Trophoblast cell (in vitro differentiated cells and primary cell): ENCODE measurements around the gene SWI5.
A peak's percentile ranks its signal among the peaks of the same experiment; 100 is the strongest.

ENCODE experiments used
- DNase-seq, 2 donors: peaks; one replicate each; pipeline ENCODE4 v3.0.0-alpha.2; 2016
- H2AFZ ChIP-seq: 2 replicates; pipeline ENCODE4 v1.6.1; 2013; ENCODE audit warnings: low read length, moderate library complexity, mild to moderate bottlenecking; ENCODE audit not compliant: insufficient read depth, poor library complexity
- H2AK5ac ChIP-seq: 2 replicates; pipeline ENCODE4 v1.6.1; 2013; ENCODE audit warnings: mild to moderate bottlenecking, low read length
- H2BK120ac ChIP-seq: 2 replicates; pipeline ENCODE4 v1.6.1; 2013; ENCODE audit warnings: low read length, mild to moderate bottlenecking, moderate library complexity; ENCODE audit not compliant: insufficient read depth, poor library complexity
- H2BK12ac ChIP-seq: 2 replicates; pipeline ENCODE4 v1.6.1; 2013; ENCODE audit warnings: mild to moderate bottlenecking, low read length, moderate library complexity
- H2BK5ac ChIP-seq: 2 replicates; pipeline ENCODE4 v1.6.1; 2013; ENCODE audit warnings: low read length, low read depth, moderate library complexity, mild to moderate bottlenecking; ENCODE audit not compliant: poor library complexity
- H3K14ac ChIP-seq: 2 replicates; pipeline ENCODE4 v1.6.1; 2013; ENCODE audit warnings: mild to moderate bottlenecking, low read length
- H3K18ac ChIP-seq: 2 replicates; pipeline ENCODE4 v1.6.1; 2013; ENCODE audit warnings: mild to moderate bottlenecking, low read length
- H3K23ac ChIP-seq: 2 replicates; pipeline ENCODE4 v1.6.1; 2013; ENCODE audit warnings: low read length
- H3K27ac ChIP-seq: 2 replicates; pipeline ENCODE4 v1.5.1; 2013; ENCODE audit warnings: low read depth, mild to moderate bottlenecking, inconsistent platforms, low read length, moderate library complexity
- H3K27me3 ChIP-seq: 2 replicates; pipeline ENCODE4 v1.6.1; 2013; ENCODE audit warnings: inconsistent platforms, mild to moderate bottlenecking, low read length, moderate library complexity; ENCODE audit not compliant: insufficient read depth
- H3K36me3 ChIP-seq, 2 experiments: 1 replicate in 1 of 2; 2 replicates in 1 of 2; pipeline ENCODE4 v1.6.1; 2013; ENCODE audit warnings: low read length in 2 of 2, mild to moderate bottlenecking in 2 of 2, moderate library complexity in 1 of 2; ENCODE audit not compliant: insufficient read depth in 2 of 2, control insufficient read depth in 1 of 2
- H3K4ac ChIP-seq: 2 replicates; pipeline ENCODE4 v1.6.1; 2013; ENCODE audit warnings: low read depth, mild to moderate bottlenecking, low read length, moderate library complexity
- H3K4me1 ChIP-seq, 2 experiments: 1 replicate in 1 of 2; 2 replicates in 1 of 2; pipeline ENCODE4 v1.6.1; 2013; ENCODE audit warnings: low read length in 2 of 2, mild to moderate bottlenecking in 2 of 2, moderate library complexity in 1 of 2; ENCODE audit not compliant: insufficient read depth in 2 of 2, control insufficient read depth in 1 of 2
- H3K4me2 ChIP-seq: 2 replicates; pipeline ENCODE4 v1.6.1; 2013; ENCODE audit warnings: inconsistent platforms, mild to moderate bottlenecking, low read length, moderate library complexity
- H3K4me3 ChIP-seq: 2 replicates; pipeline ENCODE4 v1.5.1; 2013; ENCODE audit warnings: mild to moderate bottlenecking, low read depth, low read length, inconsistent platforms
- H3K79me1 ChIP-seq: one replicate; pipeline ENCODE4 v1.6.1; 2013; ENCODE audit warnings: low read length
- H3K79me2 ChIP-seq: 2 replicates; pipeline ENCODE4 v1.6.1; 2013; ENCODE audit warnings: low read length, mild to moderate bottlenecking; ENCODE audit not compliant: control insufficient read depth, insufficient read depth, poor library complexity
- H3K9ac ChIP-seq: 2 replicates; pipeline ENCODE4 v1.6.1; 2013; ENCODE audit warnings: mild to moderate bottlenecking, low read length
- H3K9me3 ChIP-seq: 2 replicates; pipeline ENCODE4 v1.6.1; 2013; ENCODE audit warnings: low read depth, mild to moderate bottlenecking, control low read depth, inconsistent platforms, low read length; ENCODE audit not compliant: insufficient read depth
- H4K12ac ChIP-seq: 2 replicates; pipeline ENCODE4 v1.6.1; 2013; ENCODE audit warnings: low read depth, mild to moderate bottlenecking, low read length, moderate library complexity
- H4K8ac ChIP-seq: 2 replicates; pipeline ENCODE4 v1.6.1; 2013; ENCODE audit warnings: low read depth, mild to moderate bottlenecking, low read length, moderate library complexity
- H4K91ac ChIP-seq: one replicate; pipeline ENCODE4 v1.6.1; 2013; ENCODE audit warnings: low read depth, mild to moderate bottlenecking, low read length, moderate library complexity
- WGBS: extraction: QIAGEN DNeasy Blood & Tissue Kit; methylation state at CpG from one replicate; pipeline ENCODE4 v1.1.7; 2013; ENCODE audit warnings: missing lambda C conversion rate; ENCODE audit not compliant: insufficient read length, insufficient coverage; ENCODE audit errors: extremely low coverage; 5-methylcytosine and 5-hydroxymethylcytosine counted together

The SWI5 gene

GRCh38 chr9:128286440-128286839 lies 10.4 kb downstream of the SWI5 start:
- WGBS: no CpG with 5 or more reads among the region's 6 CpGs

GRCh38 chr9:128288273-128289004 lies 12.4 kb downstream of the SWI5 start:
- no peak overlapping the region for H3K23ac ChIP-seq
- H3K79me1 ChIP-seq: no peaks in the 10 kb centered on the region
- no peak overlapping the region for H2AFZ ChIP-seq
- H4K12ac ChIP-seq: no peak overlapping the region
- H2BK12ac ChIP-seq: no peak overlapping the region
- no peak for DNase-seq
- H3K18ac ChIP-seq: no peak overlapping the region
- H2BK5ac ChIP-seq: no peak overlapping the region
- H2BK120ac ChIP-seq: no peak overlapping the region
- H3K36me3 ChIP-seq: peaks cover 24 to 27% of the 10 kb centered on the region in 2 experiments
- no peak overlapping the region for H3K14ac ChIP-seq
- H3K4me3 ChIP-seq: no peak overlapping the region
- H3K9me3 ChIP-seq: no peaks in the 10 kb centered on the region
- H3K4ac ChIP-seq: no peak overlapping the region
- H3K4me1 ChIP-seq: no peaks in the 10 kb centered on the region
- no peak overlapping the region for H3K9ac ChIP-seq
- no peak overlapping the region for H4K91ac ChIP-seq
- WGBS: no CpG with 5 or more reads among the region's 11 CpGs
- H2AK5ac ChIP-seq: no peak overlapping the region
- no peak overlapping the region for H3K27ac ChIP-seq
- H4K8ac ChIP-seq: no peak overlapping the region
- H3K4me2 ChIP-seq: no peak overlapping the region
- H3K27me3 ChIP-seq: no peaks in the 10 kb centered on the region
- no peaks in the 10 kb centered on the region for H3K79me2 ChIP-seq

More at GRCh38 chr9:128286440-128286839, 10.4 kb downstream of the SWI5 start:
- Histone ChIP-seq H2AK5ac (no peak overlapping the region), H3K79me1 (no peaks in the 10 kb centered on the region), H3K27ac (no peak overlapping the region), H3K36me3 (peaks cover 24 to 27% of the 10 kb centered on the region in 2 experiments), H4K91ac (no peak overlapping the region), H3K9me3 (no peaks in the 10 kb centered on the region), H3K4me1 (no peaks in the 10 kb centered on the region), H3K4me3 (no peak overlapping the region), H3K23ac (no peak overlapping the region), H2BK5ac (no peak overlapping the region), H2BK120ac (no peak overlapping the region), H4K8ac (no peak overlapping the region), H3K9ac (peak overlapping the region; percentile 30), H2BK12ac (no peak overlapping the region), H3K14ac (no peak overlapping the region), H4K12ac (no peak overlapping the region), H2AFZ (no peak overlapping the region), H3K18ac (no peak overlapping the region), H3K79me2 (no peaks in the 10 kb centered on the region), H3K4me2 (no peak overlapping the region), H3K27me3 (no peaks in the 10 kb centered on the region), H3K4ac (no peak overlapping the region)
- DNase-seq: no peak

- WGBS: no CpG with 5 or more reads among the region's 3 CpGs
- no peak overlapping the region for H3K27ac ChIP-seq
Measured at GRCh38 chr9:128292009-128292408, 15.9 kb downstream of the SWI5 start.

GRCh38 chr9:128293091-128293490 lies 17.0 kb downstream of the SWI5 start:
- Histone ChIP-seq H3K9me3 (no peaks in the 10 kb centered on the region), H3K18ac (no peak overlapping the region), H2BK5ac (no peak overlapping the region), H3K4me2 (no peak overlapping the region), H2BK120ac (no peak overlapping the region), H4K8ac (no peak overlapping the region), H4K91ac (no peak overlapping the region), H4K12ac (no peak overlapping the region), H2AK5ac (no peak overlapping the region), H3K4ac (no peak overlapping the region), H2BK12ac (no peak overlapping the region), H3K14ac (no peak overlapping the region), H3K36me3 (peaks cover 7 to 9% of the 10 kb centered on the region in 2 experiments), H3K79me2 (no peaks in the 10 kb centered on the region), H3K27ac (no peak overlapping the region), H2AFZ (no peak overlapping the region), H3K23ac (no peak overlapping the region), H3K79me1 (no peaks in the 10 kb centered on the region), H3K4me3 (no peak overlapping the region), H3K4me1 (peaks cover 6 to 8% of the 10 kb centered on the region in 2 experiments), H3K27me3 (no peaks in the 10 kb centered on the region), H3K9ac (no peak overlapping the region)
- peak; percentile 89 to 93 for DNase-seq
- no CpG with 5 or more reads among the region's 4 CpGs for WGBS

More at GRCh38 chr9:128292009-128292408, 15.9 kb downstream of the SWI5 start:
- H4K8ac ChIP-seq: no peak overlapping the region
- H2BK5ac ChIP-seq: no peak overlapping the region
- H4K12ac ChIP-seq: no peak overlapping the region
- DNase-seq: no peak
- H3K4me1 ChIP-seq: peaks cover 6 to 8% of the 10 kb centered on the region in 2 experiments
- no peaks in the 10 kb centered on the region for H3K79me2 ChIP-seq
- peaks cover 9% of the 10 kb centered on the region in 2 experiments for H3K36me3 ChIP-seq
- no peak overlapping the region for H2AFZ ChIP-seq
- no peak overlapping the region for H3K18ac ChIP-seq
- no peak overlapping the region for H4K91ac ChIP-seq
- no peaks in the 10 kb centered on the region for H3K9me3 ChIP-seq
- no peak overlapping the region for H3K9ac ChIP-seq
- H3K23ac ChIP-seq: no peak overlapping the region
- H3K4me3 ChIP-seq: no peak overlapping the region
- H3K14ac ChIP-seq: no peak overlapping the region
- H3K4ac ChIP-seq: no peak overlapping the region
- no peak overlapping the region for H2BK12ac ChIP-seq
- H3K79me1 ChIP-seq: no peaks in the 10 kb centered on the region
- no peaks in the 10 kb centered on the region for H3K27me3 ChIP-seq
- H2AK5ac ChIP-seq: no peak overlapping the region
- no peak overlapping the region for H3K4me2 ChIP-seq
- no peak overlapping the region for H2BK120ac ChIP-seq
